Transverse colon (tissue), 4 donors: Measurements from ENCODE around the gene AGAP1.

Source experiments
- POLR2A ChIP-seq: fragments of 450-650 bp; IDR thresholded peaks from one replicate; pipeline ENCODE4 v1.6.1; 2016; ENCODE audit warnings: antibody characterized with exemption, mild to moderate bottlenecking, moderate library complexity
- POLR2AphosphoS5 ChIP-seq, 3 donors: sonication (generic); formaldehyde crosslinking; IDR thresholded peaks; one replicate each; pipeline ENCODE4 v1.6.1; 2016; ENCODE audit warnings: antibody characterized with exemption in 3 of 3
- TF ChIP-seq, protein P1 (sequence below), 5 experiments: fragments of 200-600 bp in 3 of 5; fragments of 450-650 bp in 2 of 5; sonication (generic) in 3 of 5; IDR thresholded peaks; 1 replicate in 2 of 5; 2 replicates in 3 of 5; pipeline ENCODE4 v1.5.1; 2016 to 2017; ENCODE audit warnings: antibody characterized with exemption in 5 of 5, inconsistent platforms in 3 of 5, mild to moderate bottlenecking in 2 of 5, moderate library complexity in 1 of 5

DNA sequence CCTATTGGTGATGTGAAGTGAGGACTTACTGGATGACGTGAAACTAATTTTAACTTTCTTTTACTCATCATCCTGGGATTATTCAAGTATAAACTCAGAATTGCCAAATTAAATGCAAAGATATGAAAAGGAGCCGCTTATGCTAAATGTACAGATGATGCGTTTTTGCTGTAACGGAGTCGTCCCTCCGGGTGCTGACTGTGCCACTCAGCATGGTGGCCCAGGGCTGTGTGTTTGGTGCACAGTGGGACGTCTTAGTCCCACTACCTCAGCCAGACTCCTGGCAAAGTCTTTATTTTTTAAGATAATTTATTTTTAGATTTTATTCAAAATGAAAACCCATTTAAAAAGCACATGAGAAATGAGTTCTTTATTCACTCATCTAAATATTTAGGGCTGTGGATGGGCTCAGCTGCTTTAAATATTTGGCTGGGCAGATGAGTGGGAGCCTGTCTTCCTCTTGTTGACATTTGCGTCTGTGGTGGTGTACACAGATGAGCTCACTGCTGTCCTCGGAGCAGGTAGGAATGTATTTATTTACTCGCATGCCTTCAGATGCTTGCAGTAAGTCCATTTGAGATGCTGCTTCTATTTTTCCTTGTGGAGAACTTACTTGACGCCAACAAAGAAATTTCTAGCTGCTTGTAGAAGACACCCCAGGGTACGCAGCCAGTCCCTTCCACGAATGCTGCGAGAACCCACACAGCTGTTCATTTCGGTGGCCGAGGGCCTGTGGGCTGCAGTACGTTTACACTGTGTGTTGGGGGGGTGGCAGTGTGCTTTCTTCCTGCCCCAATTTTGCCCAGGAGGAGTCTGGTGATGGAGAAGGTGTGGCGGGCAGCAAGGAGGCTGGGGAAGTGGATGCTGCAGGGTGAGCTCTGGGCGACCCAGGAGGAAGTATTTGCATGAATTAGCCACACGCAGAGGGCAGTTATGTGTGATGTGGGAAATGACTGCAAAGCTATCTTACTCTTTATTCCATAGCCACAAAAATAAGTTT is 105.0 kb downstream of the AGAP1 start:
- TF ChIP-seq, protein P1, sequence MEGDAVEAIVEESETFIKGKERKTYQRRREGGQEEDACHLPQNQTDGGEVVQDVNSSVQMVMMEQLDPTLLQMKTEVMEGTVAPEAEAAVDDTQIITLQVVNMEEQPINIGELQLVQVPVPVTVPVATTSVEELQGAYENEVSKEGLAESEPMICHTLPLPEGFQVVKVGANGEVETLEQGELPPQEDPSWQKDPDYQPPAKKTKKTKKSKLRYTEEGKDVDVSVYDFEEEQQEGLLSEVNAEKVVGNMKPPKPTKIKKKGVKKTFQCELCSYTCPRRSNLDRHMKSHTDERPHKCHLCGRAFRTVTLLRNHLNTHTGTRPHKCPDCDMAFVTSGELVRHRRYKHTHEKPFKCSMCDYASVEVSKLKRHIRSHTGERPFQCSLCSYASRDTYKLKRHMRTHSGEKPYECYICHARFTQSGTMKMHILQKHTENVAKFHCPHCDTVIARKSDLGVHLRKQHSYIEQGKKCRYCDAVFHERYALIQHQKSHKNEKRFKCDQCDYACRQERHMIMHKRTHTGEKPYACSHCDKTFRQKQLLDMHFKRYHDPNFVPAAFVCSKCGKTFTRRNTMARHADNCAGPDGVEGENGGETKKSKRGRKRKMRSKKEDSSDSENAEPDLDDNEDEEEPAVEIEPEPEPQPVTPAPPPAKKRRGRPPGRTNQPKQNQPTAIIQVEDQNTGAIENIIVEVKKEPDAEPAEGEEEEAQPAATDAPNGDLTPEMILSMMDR (IDR thresholded peaks at IDR 0.05): no peak
- no peak for TF ChIP-seq POLR2A
- no peak for TF ChIP-seq POLR2AphosphoS5 (IDR thresholded peaks at IDR 0.05)
